Measurements from ENCODE around the gene GMDS.

GMDS gene

GRCh38 chr6:1729750-1730140, 515.7 kb downstream of the GMDS start:
- H3K36me3 ChIP-seq (ENCODE audit: insufficient read depth, low read length): peaks cover 9% of the 10 kb centered on the region; the same call in 1 of the 2 replicates
- no peak for TF ChIP-seq EZH2 (IDR thresholded peaks at IDR 0.05; ENCODE audit: borderline replicate concordance, low read depth, low read length, severe bottlenecking)
- no peak for TF ChIP-seq CTCF (IDR thresholded peaks at IDR 0.05; ENCODE audit: borderline replicate concordance, extremely low read depth, low read length, poor library complexity, severe bottlenecking)
- H3K79me2 ChIP-seq (ENCODE audit: insufficient read depth, low read length): no peaks in the 10 kb centered on the region
- ATAC-seq (ENCODE audit: insufficient read depth, low read depth) (no peak), DNase-seq (no peak)
- no peaks in the 10 kb centered on the region for H3K4me1 ChIP-seq (ENCODE audit: insufficient read depth, low read length)
- H4K20me1 ChIP-seq (ENCODE audit: insufficient read depth, low read length): no peaks in the 10 kb centered on the region
- peaks cover 4% of the 10 kb centered on the region for H3K9me3 ChIP-seq (ENCODE audit: insufficient read depth, low read length, severe bottlenecking)
- no peak overlapping the region for H3K4me2 ChIP-seq (ENCODE audit: insufficient read depth, low read length)
- H3K27me3 ChIP-seq (ENCODE audit: insufficient read depth, low read length, poor library complexity): no peaks in the 10 kb centered on the region
- H3K9ac ChIP-seq (ENCODE audit: low read depth, low read length): no peak overlapping the region
- no peak overlapping the region for H2AFZ ChIP-seq (ENCODE audit: low read depth, low read length)
- H3K27ac ChIP-seq (ENCODE audit: low read length): no peak overlapping the region
- H3K4me3 ChIP-seq (ENCODE audit: low read depth in 1 of 2, low read length in 2 of 2): no peak overlapping the region

- H3K79me2 ChIP-seq (ENCODE audit: insufficient read depth, low read length): no peaks in the 10 kb centered on the region
- H3K4me2 ChIP-seq (ENCODE audit: insufficient read depth, low read length): no peak overlapping the region
- H2AFZ ChIP-seq (ENCODE audit: low read depth, low read length): no peak overlapping the region
- H3K27ac ChIP-seq (ENCODE audit: low read length): no peak overlapping the region
- no peaks in the 10 kb centered on the region for H3K27me3 ChIP-seq (ENCODE audit: insufficient read depth, low read length, poor library complexity)
- H3K4me3 ChIP-seq (ENCODE audit: low read depth in 1 of 2, low read length in 2 of 2): no peak overlapping the region
- DNase-seq (no peak), ATAC-seq (ENCODE audit: insufficient read depth, low read depth) (no peak)
- H3K9me3 ChIP-seq (ENCODE audit: insufficient read depth, low read length, severe bottlenecking): peaks cover 4% of the 10 kb centered on the region
- H3K9ac ChIP-seq (ENCODE audit: low read depth, low read length): no peak overlapping the region
- H4K20me1 ChIP-seq (ENCODE audit: insufficient read depth, low read length): no peaks in the 10 kb centered on the region
- H3K4me1 ChIP-seq (ENCODE audit: insufficient read depth, low read length): no peaks in the 10 kb centered on the region
- peaks cover 9% of the 10 kb centered on the region; the same call in 1 of the 2 replicates for H3K36me3 ChIP-seq (ENCODE audit: insufficient read depth, low read length)
- TF ChIP-seq EZH2 (IDR thresholded peaks at IDR 0.05; ENCODE audit: borderline replicate concordance, low read depth, low read length, severe bottlenecking) (no peak), CTCF (IDR thresholded peaks at IDR 0.05; ENCODE audit: borderline replicate concordance, extremely low read depth, low read length, poor library complexity, severe bottlenecking) (no peak)
Observed at GRCh38 chr6:1729133-1729749, 516.2 kb downstream of the GMDS start.

GRCh38 chr6:1726341-1726768, 519.0 kb downstream of the GMDS start:
- no peaks in the 10 kb centered on the region for H3K79me2 ChIP-seq (ENCODE audit: insufficient read depth, low read length)
- no peak overlapping the region for H3K27ac ChIP-seq (ENCODE audit: low read length)
- no peak overlapping the region for H2AFZ ChIP-seq (ENCODE audit: low read depth, low read length)
- H3K4me3 ChIP-seq (ENCODE audit: low read depth in 1 of 2, low read length in 2 of 2): no peak overlapping the region
- H4K20me1 ChIP-seq (ENCODE audit: insufficient read depth, low read length): no peaks in the 10 kb centered on the region
- no peaks in the 10 kb centered on the region for H3K4me1 ChIP-seq (ENCODE audit: insufficient read depth, low read length)
- DNase-seq (no peak), ATAC-seq (ENCODE audit: insufficient read depth, low read depth) (no peak)
- H3K9me3 ChIP-seq (ENCODE audit: insufficient read depth, low read length, severe bottlenecking): peaks cover 2% of the 10 kb centered on the region
- H3K9ac ChIP-seq (ENCODE audit: low read depth, low read length): no peak overlapping the region
- H3K36me3 ChIP-seq (ENCODE audit: insufficient read depth, low read length): peaks cover 9% of the 10 kb centered on the region; the same call in 1 of the 2 replicates
- H3K4me2 ChIP-seq (ENCODE audit: insufficient read depth, low read length): no peak overlapping the region
- TF ChIP-seq EZH2 (IDR thresholded peaks at IDR 0.05; ENCODE audit: borderline replicate concordance, low read depth, low read length, severe bottlenecking) (no peak), CTCF (IDR thresholded peaks at IDR 0.05; ENCODE audit: borderline replicate concordance, extremely low read depth, low read length, poor library complexity, severe bottlenecking) (no peak)
- no peaks in the 10 kb centered on the region for H3K27me3 ChIP-seq (ENCODE audit: insufficient read depth, low read length, poor library complexity)

Data from DND-41 (cell line).